Pulmonary artery endothelial cell (primary cell): ENCODE data around the gene STK39. TPM values are rescaled to one million over a fixed set of nuclear protein-coding genes. Genes with fewer than 3 reads are reported as not detected.

Experiments used
- DNase-seq: peaks from one replicate; pipeline ENCODE4 v3.0.0-alpha.2; 2011; ENCODE audit warnings: low read depth, low spot score
- total RNA-seq: library from RNA; depleted of rRNA; stranded (reverse); fragments of >200 nt; gene quantifications from 2 replicates; pipeline ENCODE4 v1.2.3, GENCODE V29; 2014

The STK39 gene
- total RNA-seq, 1 donor from 2014 or later, result 5.1 TPM

GRCh38 chr2:168160897-168161296 is 86.5 kb downstream of the STK39 start:
- no peak for DNase-seq

GRCh38 chr2:168159754-168160585 is 87.4 kb downstream of the STK39 start:
- no peak for DNase-seq

- DNase-seq, result no peak
These were observed 88.8 kb downstream of the STK39 start for GRCh38 chr2:168158586-168158985.

- DNase-seq, result no peak
These were observed 89.5 kb downstream of the STK39 start for GRCh38 chr2:168157926-168158325.

GRCh38 chr2:168157070-168157469 is 90.3 kb downstream of the STK39 start:
- no peak for DNase-seq

GRCh38 chr2:168156661-168157060 is 90.7 kb downstream of the STK39 start:
- no peak for DNase-seq

- DNase-seq, result no peak
These were observed 91.7 kb downstream of the STK39 start for GRCh38 chr2:168155680-168156079.

GRCh38 chr2:168155046-168155445 is 92.3 kb downstream of the STK39 start:
- DNase-seq, result no peak

- no peak for DNase-seq
These were observed 94.4 kb downstream of the STK39 start for GRCh38 chr2:168152902-168153530.

GRCh38 chr2:168149986-168150385 is 97.4 kb downstream of the STK39 start:
- no peak for DNase-seq

- DNase-seq, result no peak
These were observed 98.0 kb downstream of the STK39 start for GRCh38 chr2:168149150-168149974.

GRCh38 chr2:168147830-168148794 is 99.3 kb downstream of the STK39 start:
- DNase-seq, result no peak

- no peak for DNase-seq
These were observed 100.2 kb downstream of the STK39 start for GRCh38 chr2:168146892-168147810.

- DNase-seq, result no peak
These were observed 101.7 kb downstream of the STK39 start for GRCh38 chr2:168145426-168146310.

- no peak for DNase-seq
These were observed 102.4 kb downstream of the STK39 start for GRCh38 chr2:168145011-168145410.

GRCh38 chr2:168143813-168144212 is 103.6 kb downstream of the STK39 start:
- no peak for DNase-seq

GRCh38 chr2:168140892-168141291 is 106.5 kb downstream of the STK39 start:
- no peak for DNase-seq

GRCh38 chr2:168139852-168140251 is 107.5 kb downstream of the STK39 start:
- DNase-seq, result no peak

GRCh38 chr2:168138901-168139300 is 108.5 kb downstream of the STK39 start:
- no peak for DNase-seq
